Measurements from ENCODE around the gene TMEM256. TPM values are rescaled to one million over a fixed set of nuclear protein-coding genes. Genes with fewer than 3 reads are reported as not detected.

TMEM256 gene
- total and polyA plus RNA-seq, 2 of the 8 experiments (the other 6 are each of a cell fraction or from before 2014, with no cell fraction given) = 97.0 to 350 TPM

- TF ChIP-seq, protein P1, sequence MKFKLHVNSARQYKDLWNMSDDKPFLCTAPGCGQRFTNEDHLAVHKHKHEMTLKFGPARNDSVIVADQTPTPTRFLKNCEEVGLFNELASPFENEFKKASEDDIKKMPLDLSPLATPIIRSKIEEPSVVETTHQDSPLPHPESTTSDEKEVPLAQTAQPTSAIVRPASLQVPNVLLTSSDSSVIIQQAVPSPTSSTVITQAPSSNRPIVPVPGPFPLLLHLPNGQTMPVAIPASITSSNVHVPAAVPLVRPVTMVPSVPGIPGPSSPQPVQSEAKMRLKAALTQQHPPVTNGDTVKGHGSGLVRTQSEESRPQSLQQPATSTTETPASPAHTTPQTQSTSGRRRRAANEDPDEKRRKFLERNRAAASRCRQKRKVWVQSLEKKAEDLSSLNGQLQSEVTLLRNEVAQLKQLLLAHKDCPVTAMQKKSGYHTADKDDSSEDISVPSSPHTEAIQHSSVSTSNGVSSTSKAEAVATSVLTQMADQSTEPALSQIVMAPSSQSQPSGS (IDR thresholded peaks at IDR 0.05; ENCODE audit: low read length) = no peak
Observed at GRCh38 chr17:7441266-7441665, 37.4 kb upstream of the TMEM256 start (continued).

Measured in H1 (cell line).